Nephron progenitor cell (in vitro differentiated cells): Measurements from ENCODE around the gene HPCAL1.
A peak's percentile ranks its signal among the peaks of the same experiment; 100 is the strongest.

Experiments
- DNase-seq: peaks from one replicate; pipeline ENCODE4 v3.0.0; 2021
- H3K27ac Mint-ChIP-seq: 2 replicates; pipeline ENCODE4 v1.8.0; 2021; ENCODE audit warnings: mild to moderate bottlenecking, moderate library complexity, mixed read lengths
- H3K27me3 Mint-ChIP-seq: 2 replicates; pipeline ENCODE4 v1.8.0; 2021; ENCODE audit warnings: mild to moderate bottlenecking, low read depth, mixed read lengths; ENCODE audit not compliant: poor library complexity
- H3K36me3 Mint-ChIP-seq: 2 replicates; pipeline ENCODE4 v1.8.0; 2021; ENCODE audit warnings: low read depth, mixed read lengths
- H3K4me1 Mint-ChIP-seq: 2 replicates; pipeline ENCODE4 v1.8.0; 2021; ENCODE audit warnings: mixed read lengths
- H3K4me3 Mint-ChIP-seq: 2 replicates; pipeline ENCODE4 v1.8.0; 2021; ENCODE audit warnings: mild to moderate bottlenecking, moderate library complexity, mixed read lengths
- H3K9me3 Mint-ChIP-seq: 2 replicates; pipeline ENCODE4 v1.8.0; 2021; ENCODE audit warnings: mild to moderate bottlenecking, moderate library complexity, mixed read lengths
- TF ChIP-seq, protein P1 (sequence below): fragments of 200-600 bp; sonication (generic); IDR thresholded peaks from 2 replicates; pipeline ENCODE4 v1.5.0; 2021; ENCODE audit warnings: antibody characterized with exemption

HPCAL1 gene

GRCh38 chr2:10278029-10278762 lies 24.5 kb upstream of the HPCAL1 start:
- TF ChIP-seq, protein P1, sequence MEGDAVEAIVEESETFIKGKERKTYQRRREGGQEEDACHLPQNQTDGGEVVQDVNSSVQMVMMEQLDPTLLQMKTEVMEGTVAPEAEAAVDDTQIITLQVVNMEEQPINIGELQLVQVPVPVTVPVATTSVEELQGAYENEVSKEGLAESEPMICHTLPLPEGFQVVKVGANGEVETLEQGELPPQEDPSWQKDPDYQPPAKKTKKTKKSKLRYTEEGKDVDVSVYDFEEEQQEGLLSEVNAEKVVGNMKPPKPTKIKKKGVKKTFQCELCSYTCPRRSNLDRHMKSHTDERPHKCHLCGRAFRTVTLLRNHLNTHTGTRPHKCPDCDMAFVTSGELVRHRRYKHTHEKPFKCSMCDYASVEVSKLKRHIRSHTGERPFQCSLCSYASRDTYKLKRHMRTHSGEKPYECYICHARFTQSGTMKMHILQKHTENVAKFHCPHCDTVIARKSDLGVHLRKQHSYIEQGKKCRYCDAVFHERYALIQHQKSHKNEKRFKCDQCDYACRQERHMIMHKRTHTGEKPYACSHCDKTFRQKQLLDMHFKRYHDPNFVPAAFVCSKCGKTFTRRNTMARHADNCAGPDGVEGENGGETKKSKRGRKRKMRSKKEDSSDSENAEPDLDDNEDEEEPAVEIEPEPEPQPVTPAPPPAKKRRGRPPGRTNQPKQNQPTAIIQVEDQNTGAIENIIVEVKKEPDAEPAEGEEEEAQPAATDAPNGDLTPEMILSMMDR, result no peak
- no peaks in the 10 kb centered on the region for H3K9me3 Mint-ChIP-seq
- DNase-seq, result no peak
- H3K4me1 Mint-ChIP-seq, result peaks cover 52% of the 10 kb centered on the region
- peaks cover 15% of the 10 kb centered on the region for H3K27me3 Mint-ChIP-seq
- H3K27ac Mint-ChIP-seq, result peak overlapping the region; percentile 79
- no peaks in the 10 kb centered on the region for H3K36me3 Mint-ChIP-seq
- H3K4me3 Mint-ChIP-seq, result peak overlapping the region; percentile 55

- peak overlapping the region; percentile 79 for H3K27ac Mint-ChIP-seq
- peak overlapping the region; percentile 55 for H3K4me3 Mint-ChIP-seq
- no peak for DNase-seq
- peaks cover 15% of the 10 kb centered on the region for H3K27me3 Mint-ChIP-seq
- TF ChIP-seq, protein P1, result no peak
- no peaks in the 10 kb centered on the region for H3K9me3 Mint-ChIP-seq
- H3K4me1 Mint-ChIP-seq, result peaks cover 57% of the 10 kb centered on the region
- H3K36me3 Mint-ChIP-seq, result no peaks in the 10 kb centered on the region
Observed at GRCh38 chr2:10278763-10279471, 23.8 kb upstream of the HPCAL1 start.

DNA sequence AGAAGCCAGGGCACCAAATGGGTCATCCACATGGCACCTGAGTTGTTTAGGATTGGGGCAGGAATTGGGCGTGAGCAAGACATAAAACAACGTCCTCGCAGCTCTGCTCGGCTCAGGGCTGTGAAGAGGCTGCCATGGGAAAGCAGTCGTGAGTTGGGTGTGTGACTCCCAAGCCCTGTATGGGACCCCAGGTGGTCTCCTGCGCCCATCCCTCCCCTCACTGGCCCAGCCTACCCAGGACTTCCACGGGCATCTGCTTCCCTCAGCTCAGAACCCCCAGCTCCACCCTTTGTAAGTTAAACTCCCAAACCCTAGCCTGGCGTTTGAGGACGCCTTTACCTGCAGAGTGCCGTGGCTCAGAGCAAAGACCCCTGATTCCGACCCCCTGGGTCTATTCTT lies 23.2 kb upstream of the HPCAL1 start:
- no peak for DNase-seq
- H3K4me1 Mint-ChIP-seq, result peaks cover 57% of the 10 kb centered on the region
- no peaks in the 10 kb centered on the region for H3K36me3 Mint-ChIP-seq
- no peak overlapping the region for H3K27ac Mint-ChIP-seq
- no peak overlapping the region for H3K4me3 Mint-ChIP-seq
- peaks cover 15% of the 10 kb centered on the region for H3K27me3 Mint-ChIP-seq
- H3K9me3 Mint-ChIP-seq, result no peaks in the 10 kb centered on the region
- TF ChIP-seq, protein P1, result no peak

GRCh38 chr2:10279946-10280463 lies 22.7 kb upstream of the HPCAL1 start:
- peak overlapping the region; percentile 64 for H3K4me3 Mint-ChIP-seq
- H3K27me3 Mint-ChIP-seq, result peaks cover 14% of the 10 kb centered on the region
- H3K36me3 Mint-ChIP-seq, result no peaks in the 10 kb centered on the region
- H3K27ac Mint-ChIP-seq, result no peak overlapping the region
- DNase-seq, result no peak
- peaks cover 59% of the 10 kb centered on the region for H3K4me1 Mint-ChIP-seq
- TF ChIP-seq, protein P1, result no peak
- H3K9me3 Mint-ChIP-seq, result no peaks in the 10 kb centered on the region

- Mint-ChIP-seq H3K27ac (no peak overlapping the region), H3K27me3 (peaks cover 12% of the 10 kb centered on the region), H3K36me3 (no peaks in the 10 kb centered on the region), H3K4me3 (no peak overlapping the region), H3K4me1 (peaks cover 60% of the 10 kb centered on the region), H3K9me3 (no peaks in the 10 kb centered on the region)
- DNase-seq, result no peak
- TF ChIP-seq, protein P1, result no peak
Observed at GRCh38 chr2:10281891-10282290, 20.8 kb upstream of the HPCAL1 start.
